ENCODE results near the gene LEKR1. TPM values are rescaled to one million over a fixed set of nuclear protein-coding genes. Genes with fewer than 3 reads are reported as not detected.

Gene LEKR1
- total RNA-seq, 1 donor from 2014 or later: 0.27 TPM

DNA sequence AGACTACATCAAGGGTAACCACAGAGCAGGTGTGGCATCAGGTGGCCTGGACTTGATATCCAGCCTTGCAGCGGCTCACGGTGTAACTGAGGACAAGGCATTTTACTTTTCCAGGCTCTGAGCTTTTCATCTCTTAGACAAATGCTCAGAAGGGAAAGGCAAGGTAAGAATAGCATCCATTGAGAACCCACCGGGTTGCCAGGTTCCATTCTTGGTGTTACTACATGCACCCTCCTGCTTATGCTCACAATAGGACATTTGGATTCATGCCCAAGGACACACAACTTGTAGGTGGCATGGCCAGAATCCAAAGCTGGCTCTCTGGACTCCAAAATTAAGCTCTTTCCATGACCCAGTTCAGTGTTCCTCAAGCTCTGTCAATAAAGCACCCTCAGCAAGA is 248.3 kb downstream of the LEKR1 start:
- no peak overlapping the region for H3K27ac Mint-ChIP-seq (ENCODE audit: unreplicated experiment)
- Histone ChIP-seq H3K36me3 (ENCODE audit: insufficient read depth, low read length) (no peaks in the 10 kb centered on the region), H3K4me2 (ENCODE audit: low read length) (no peak overlapping the region), H3K79me2 (ENCODE audit: insufficient read depth, low read length) (no peaks in the 10 kb centered on the region), H3K9ac (ENCODE audit: low read length) (no peak overlapping the region), H3K27ac (ENCODE audit: low read depth, low read length) (no peak overlapping the region), H4K20me1 (ENCODE audit: insufficient read depth, low read length) (no peaks in the 10 kb centered on the region), H3K4me3 (ENCODE audit: insufficient read depth, low read depth, low read length) (no peak overlapping the region), H2AFZ (ENCODE audit: low read depth, low read length) (no peak overlapping the region), H3K4me1 (ENCODE audit: insufficient read depth, low read length) (peaks cover 7% of the 10 kb centered on the region), H3K27me3 (ENCODE audit: insufficient read depth, low read length) (no peaks in the 10 kb centered on the region), H3K9me3 (ENCODE audit: insufficient read depth, low read depth, low read length) (no peaks in the 10 kb centered on the region)
- no peaks in the 10 kb centered on the region for H3K9me3 Mint-ChIP-seq (ENCODE audit: unreplicated experiment)
- H3K4me1 Mint-ChIP-seq (ENCODE audit: low read depth, unreplicated experiment): peaks cover 24% of the 10 kb centered on the region
- peaks cover 7% of the 10 kb centered on the region for H3K27me3 Mint-ChIP-seq (ENCODE audit: low read depth, unreplicated experiment)
- H3K4me3 Mint-ChIP-seq (ENCODE audit: unreplicated experiment): no peak overlapping the region
- no peak for TF ChIP-seq EZH2 (IDR thresholded peaks at IDR 0.05; ENCODE audit: insufficient read depth, low read length)
- H3K36me3 Mint-ChIP-seq (ENCODE audit: low read depth, unreplicated experiment): no peaks in the 10 kb centered on the region
- FAIRE-seq: no peak
- no peak for DNase-seq (ENCODE audit: low read depth)

DNA sequence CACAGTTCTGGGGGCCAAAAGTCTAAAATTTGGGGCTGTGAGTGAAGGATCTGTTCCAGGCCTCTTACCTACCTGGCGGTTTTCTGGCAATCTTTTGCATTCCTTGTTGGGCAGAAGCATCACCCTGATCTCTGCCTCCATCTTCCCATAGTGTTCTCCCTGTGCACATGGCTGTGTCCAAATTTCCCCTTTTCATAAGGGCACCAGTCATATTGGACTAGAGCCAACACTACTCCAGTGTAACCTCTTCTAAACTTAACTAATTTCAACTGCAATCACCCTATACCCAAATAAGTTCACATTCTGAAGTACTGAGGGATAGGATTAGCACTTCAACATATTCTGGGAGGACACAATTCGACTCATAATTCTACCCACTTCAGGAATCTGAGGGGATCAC is 248.8 kb downstream of the LEKR1 start:
- no peak for FAIRE-seq
- H3K4me1 Mint-ChIP-seq (ENCODE audit: low read depth, unreplicated experiment): peaks cover 24% of the 10 kb centered on the region
- H3K27ac Mint-ChIP-seq (ENCODE audit: unreplicated experiment): no peak overlapping the region
- no peak overlapping the region for H3K4me3 ChIP-seq (ENCODE audit: insufficient read depth, low read depth, low read length)
- no peak for DNase-seq (ENCODE audit: low read depth)
- no peaks in the 10 kb centered on the region for H3K36me3 ChIP-seq (ENCODE audit: insufficient read depth, low read length)
- no peaks in the 10 kb centered on the region for H3K79me2 ChIP-seq (ENCODE audit: insufficient read depth, low read length)
- no peaks in the 10 kb centered on the region for H3K27me3 ChIP-seq (ENCODE audit: insufficient read depth, low read length)
- H2AFZ ChIP-seq (ENCODE audit: low read depth, low read length): no peak overlapping the region
- H3K9me3 Mint-ChIP-seq (ENCODE audit: unreplicated experiment): no peaks in the 10 kb centered on the region
- H3K27ac ChIP-seq (ENCODE audit: low read depth, low read length): no peak overlapping the region
- no peaks in the 10 kb centered on the region for H3K36me3 Mint-ChIP-seq (ENCODE audit: low read depth, unreplicated experiment)
- no peaks in the 10 kb centered on the region for H3K9me3 ChIP-seq (ENCODE audit: insufficient read depth, low read depth, low read length)
- H3K4me2 ChIP-seq (ENCODE audit: low read length): no peak overlapping the region
- H3K4me3 Mint-ChIP-seq (ENCODE audit: unreplicated experiment): no peak overlapping the region
- no peaks in the 10 kb centered on the region for H4K20me1 ChIP-seq (ENCODE audit: insufficient read depth, low read length)
- peaks cover 7% of the 10 kb centered on the region for H3K4me1 ChIP-seq (ENCODE audit: insufficient read depth, low read length)
- H3K9ac ChIP-seq (ENCODE audit: low read length): no peak overlapping the region
- TF ChIP-seq EZH2 (IDR thresholded peaks at IDR 0.05; ENCODE audit: insufficient read depth, low read length): no peak
- TF ChIP-seq CTCF (IDR thresholded peaks at IDR 0.05; ENCODE audit: insufficient read depth, low read depth, low read length): no peak
- peaks cover 7% of the 10 kb centered on the region for H3K27me3 Mint-ChIP-seq (ENCODE audit: low read depth, unreplicated experiment)

GRCh38 chr3:157075693-157076420 is 249.7 kb downstream of the LEKR1 start:
- Mint-ChIP-seq H3K4me1 (ENCODE audit: low read depth, unreplicated experiment) (peaks cover 24% of the 10 kb centered on the region), H3K9me3 (ENCODE audit: unreplicated experiment) (no peaks in the 10 kb centered on the region), H3K27me3 (ENCODE audit: low read depth, unreplicated experiment) (peaks cover 4% of the 10 kb centered on the region), H3K27ac (ENCODE audit: unreplicated experiment) (no peak overlapping the region), H3K36me3 (ENCODE audit: low read depth, unreplicated experiment) (no peaks in the 10 kb centered on the region), H3K4me3 (ENCODE audit: unreplicated experiment) (no peak overlapping the region)
- no peak overlapping the region for H3K27ac ChIP-seq (ENCODE audit: low read depth, low read length)
- H3K4me2 ChIP-seq (ENCODE audit: low read length): no peak overlapping the region
- peak overlapping the region; percentile 13 for H2AFZ ChIP-seq (ENCODE audit: low read depth, low read length)
- no peaks in the 10 kb centered on the region for H3K36me3 ChIP-seq (ENCODE audit: insufficient read depth, low read length)
- FAIRE-seq: peak; percentile 55
- peaks cover 4% of the 10 kb centered on the region for H3K4me1 ChIP-seq (ENCODE audit: insufficient read depth, low read length)
- no peaks in the 10 kb centered on the region for H3K79me2 ChIP-seq (ENCODE audit: insufficient read depth, low read length)
- no peak overlapping the region for H3K4me3 ChIP-seq (ENCODE audit: insufficient read depth, low read depth, low read length)
- no peaks in the 10 kb centered on the region for H3K27me3 ChIP-seq (ENCODE audit: insufficient read depth, low read length)
- no peak overlapping the region for H3K9ac ChIP-seq (ENCODE audit: low read length)
- TF ChIP-seq CTCF (IDR thresholded peaks at IDR 0.05; ENCODE audit: insufficient read depth, low read depth, low read length): no peak
- TF ChIP-seq EZH2 (IDR thresholded peaks at IDR 0.05; ENCODE audit: insufficient read depth, low read length): no peak
- no peaks in the 10 kb centered on the region for H3K9me3 ChIP-seq (ENCODE audit: insufficient read depth, low read depth, low read length)
- no peak for DNase-seq (ENCODE audit: low read depth)
- no peaks in the 10 kb centered on the region for H4K20me1 ChIP-seq (ENCODE audit: insufficient read depth, low read length)
